HUES48 (cell line): ENCODE measurements around the gene KCNIP3.

Experiments used
- H3K27ac ChIP-seq: one replicate; pipeline ENCODE4 v1.7.0; 2013; ENCODE audit warnings: low read depth, low read length, inconsistent platforms
- H3K27me3 ChIP-seq: 2 replicates; pipeline ENCODE4 v1.6.1; 2013; ENCODE audit warnings: mild to moderate bottlenecking, low read length; ENCODE audit not compliant: control insufficient read depth, insufficient read depth
- H3K36me3 ChIP-seq: 2 replicates; pipeline ENCODE4 v1.6.1; 2013; ENCODE audit warnings: low read length; ENCODE audit not compliant: control insufficient read depth, insufficient read depth
- H3K4me1 ChIP-seq: 2 replicates; pipeline ENCODE4 v1.6.1; 2013; ENCODE audit warnings: mild to moderate bottlenecking, low read length; ENCODE audit not compliant: control insufficient read depth, insufficient read depth
- H3K4me3 ChIP-seq: 2 replicates; pipeline ENCODE4 v1.5.1; 2013; ENCODE audit warnings: mild to moderate bottlenecking, low read depth, low read length
- H3K9ac ChIP-seq: 2 replicates; pipeline ENCODE4 v1.6.1; 2013; ENCODE audit warnings: mild to moderate bottlenecking, low read depth, low read length, moderate library complexity
- H3K9me3 ChIP-seq: 2 replicates; pipeline ENCODE4 v1.6.1; 2013; ENCODE audit warnings: low read length; ENCODE audit not compliant: control insufficient read depth, insufficient read depth

Gene KCNIP3

DNA sequence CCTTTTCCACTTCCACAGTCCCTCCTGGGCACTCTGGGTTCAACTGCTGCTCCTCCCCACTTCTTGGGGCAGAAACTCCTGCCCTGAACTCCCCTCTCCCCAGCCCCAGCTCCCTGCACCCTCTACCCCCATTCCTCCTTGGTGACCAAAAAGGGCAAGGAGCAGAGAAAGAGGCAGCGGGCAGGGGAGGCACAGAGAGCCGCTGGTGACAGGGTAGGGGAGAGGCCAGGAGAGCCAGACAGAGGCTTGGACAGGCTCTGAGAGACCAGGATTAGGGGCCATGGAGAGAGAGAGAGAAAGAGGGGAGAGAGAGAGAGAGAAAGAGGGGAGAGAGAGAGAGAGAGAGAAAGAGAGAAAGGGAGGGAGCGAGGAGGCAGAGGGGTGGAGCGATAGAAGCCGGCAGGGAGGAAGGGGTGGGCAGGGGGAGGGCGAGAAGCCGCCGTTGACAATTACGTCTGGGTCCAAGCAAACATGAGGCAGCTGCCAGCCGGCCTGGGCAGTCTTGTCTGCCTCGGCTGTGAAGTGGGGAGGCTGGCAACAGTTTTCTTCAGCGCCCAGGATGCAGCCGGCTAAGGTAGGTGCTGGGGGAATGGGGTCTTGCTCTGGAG lies at the start of gene KCNIP3:
Gene KCNIP3, plus strand, starts transcription at position 468 of the 608 bp plus-strand sequence. Its CDS starts 92 bp downstream, at position 560.
- Histone ChIP-seq H3K27me3 (peaks cover 3% of the 10 kb centered on the region; the same call in 1 of the 2 replicates), H3K36me3 (no peaks in the 10 kb centered on the region), H3K4me3 (no peak within 1 kb of the TSS), H3K4me1 (0 out of 2 replicates have a peak, but pooled peaks cover 6% of the 10 kb centered on the region), H3K27ac (no peak within 1 kb of the TSS), H3K9ac (no peak within 1 kb of the TSS), H3K9me3 (no peaks in the 10 kb centered on the region)

DNA sequence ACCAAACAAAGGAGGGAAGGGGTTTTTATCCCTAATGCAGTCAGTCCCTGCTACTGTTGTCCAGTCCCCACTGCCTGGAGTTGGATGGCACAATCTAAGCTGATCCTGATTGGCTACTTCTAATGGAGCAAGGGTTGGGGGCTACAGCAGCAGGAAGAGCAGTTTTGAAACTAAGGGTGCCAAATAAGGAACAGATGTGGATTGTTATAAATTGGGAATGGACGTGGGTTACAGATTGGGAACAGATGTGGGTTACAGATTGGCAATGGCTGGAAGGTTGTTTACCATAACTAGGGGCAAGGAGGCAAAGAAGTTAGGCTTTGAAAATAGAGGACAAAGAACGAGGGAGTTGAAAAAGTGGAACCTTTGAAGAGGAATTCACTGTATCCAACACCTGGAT lies 38.9 kb upstream of the KCNIP3 start:
- no peaks in the 10 kb centered on the region for H3K4me1 ChIP-seq
- no peaks in the 10 kb centered on the region for H3K27me3 ChIP-seq
- no peak overlapping the region for H3K27ac ChIP-seq
- no peak overlapping the region for H3K4me3 ChIP-seq
- no peak overlapping the region for H3K9ac ChIP-seq
- peaks cover 15% of the 10 kb centered on the region for H3K9me3 ChIP-seq
- no peaks in the 10 kb centered on the region for H3K36me3 ChIP-seq

DNA sequence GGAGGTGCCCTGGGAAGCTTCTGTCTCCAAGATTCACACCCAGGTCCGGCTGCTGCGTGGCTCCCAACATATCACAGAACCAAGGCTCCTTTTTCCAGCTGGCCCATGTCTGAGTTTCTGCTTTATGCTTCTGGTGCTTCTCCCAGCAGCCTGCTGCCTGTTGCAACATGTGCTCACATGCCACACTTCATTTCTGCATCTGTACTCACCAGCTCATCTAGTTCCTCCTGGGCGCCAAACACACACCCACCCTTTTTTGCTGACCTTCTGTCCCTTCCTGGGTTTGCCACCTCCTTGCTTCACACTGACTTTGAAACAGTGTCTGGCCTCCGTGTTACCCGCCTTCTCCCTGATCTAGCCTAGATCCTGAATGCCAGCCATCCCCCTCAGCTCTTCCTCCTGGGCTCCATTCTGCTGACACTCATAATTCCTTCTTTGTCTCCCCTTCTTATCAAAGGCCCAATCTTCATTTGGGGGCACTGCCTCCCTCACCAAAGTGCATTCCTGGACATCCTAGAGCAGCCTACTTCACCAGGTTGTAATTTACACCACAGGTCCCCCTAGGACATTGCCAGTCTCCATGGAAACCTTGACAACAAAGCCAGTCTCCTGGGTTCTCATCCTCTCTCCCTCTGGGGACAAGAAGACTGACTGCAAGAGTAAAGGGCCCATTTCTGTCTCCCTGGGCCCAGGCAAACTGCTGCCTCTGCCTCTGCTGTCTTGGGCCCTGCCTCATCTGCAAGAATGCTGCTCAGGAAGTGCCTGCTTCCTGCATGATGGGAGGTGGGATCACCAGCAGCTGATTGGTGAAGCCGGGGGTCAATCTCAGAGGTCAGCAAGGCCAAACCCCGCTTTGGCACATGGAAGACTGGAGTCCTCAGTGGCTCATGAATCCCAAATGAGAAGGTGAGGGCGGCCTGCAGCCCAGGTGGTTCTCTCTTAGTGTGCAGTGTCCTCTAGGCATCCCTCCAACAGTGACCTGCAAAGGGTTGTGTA lies 36.8 kb upstream of the KCNIP3 start:
- no peak overlapping the region for H3K27ac ChIP-seq
- H3K4me1 ChIP-seq, result no peaks in the 10 kb centered on the region
- H3K9ac ChIP-seq, result no peak overlapping the region
- no peaks in the 10 kb centered on the region for H3K36me3 ChIP-seq
- peaks cover 15% of the 10 kb centered on the region for H3K9me3 ChIP-seq
- no peaks in the 10 kb centered on the region for H3K27me3 ChIP-seq
- no peak overlapping the region for H3K4me3 ChIP-seq

DNA sequence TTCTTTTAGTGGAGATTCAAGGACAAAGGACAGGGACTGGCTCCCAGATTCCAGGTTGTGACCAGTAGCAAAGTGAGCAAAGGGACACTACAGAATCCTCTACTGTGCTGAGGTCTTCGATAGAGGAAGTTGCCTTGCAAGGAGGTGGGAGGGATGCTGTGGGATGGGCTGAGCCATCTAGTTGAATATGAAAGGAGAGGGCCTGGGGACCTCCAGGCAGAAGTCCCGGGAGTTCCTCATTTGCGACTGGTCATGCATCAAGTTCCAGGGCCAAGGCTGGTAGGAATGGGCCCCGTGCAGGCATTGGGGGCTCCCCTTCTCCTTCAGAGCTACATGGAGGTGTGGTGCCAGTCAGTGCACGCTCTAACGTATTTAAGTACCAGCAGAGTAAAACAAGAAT lies 35.5 kb upstream of the KCNIP3 start:
- Histone ChIP-seq H3K27ac (no peak overlapping the region), H3K9ac (no peak overlapping the region), H3K36me3 (no peaks in the 10 kb centered on the region), H3K4me3 (no peak overlapping the region), H3K9me3 (peaks cover 15% of the 10 kb centered on the region), H3K4me1 (no peaks in the 10 kb centered on the region), H3K27me3 (no peaks in the 10 kb centered on the region)

DNA sequence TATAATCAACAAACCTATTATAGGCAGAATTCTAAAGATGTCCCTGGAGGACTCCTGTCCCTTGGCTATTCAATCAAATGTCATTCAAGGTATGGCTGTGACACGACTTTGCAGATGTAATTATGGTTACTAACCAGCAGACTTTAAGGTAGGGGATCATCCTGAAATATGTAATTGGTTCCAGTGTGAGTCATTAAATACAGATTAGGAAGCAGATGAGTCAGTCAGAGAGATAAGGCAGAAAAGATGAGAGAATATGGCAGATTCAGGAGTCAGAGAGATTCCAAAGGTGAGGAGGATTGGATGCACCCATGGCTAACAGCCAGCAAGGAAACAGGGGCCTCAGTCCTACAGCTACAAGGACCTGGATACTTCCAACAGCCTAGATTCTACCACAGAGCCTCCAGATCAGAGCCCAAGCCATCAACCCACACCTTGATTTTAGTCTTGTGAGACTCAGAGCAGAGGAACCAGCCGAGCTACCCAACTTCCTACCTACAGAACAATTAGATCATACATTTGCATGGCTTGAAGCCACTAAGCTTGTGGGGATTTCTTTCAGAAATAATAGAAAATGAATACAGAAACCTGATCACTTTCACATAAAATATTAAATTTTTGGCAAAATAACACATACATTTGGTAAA lies 34.1 kb upstream of the KCNIP3 start:
- H3K4me3 ChIP-seq, result no peak overlapping the region
- H3K27me3 ChIP-seq, result no peaks in the 10 kb centered on the region
- H3K4me1 ChIP-seq, result no peaks in the 10 kb centered on the region
- H3K36me3 ChIP-seq, result no peaks in the 10 kb centered on the region
- peaks cover 14% of the 10 kb centered on the region for H3K9me3 ChIP-seq
- H3K27ac ChIP-seq, result no peak overlapping the region
- no peak overlapping the region for H3K9ac ChIP-seq

DNA sequence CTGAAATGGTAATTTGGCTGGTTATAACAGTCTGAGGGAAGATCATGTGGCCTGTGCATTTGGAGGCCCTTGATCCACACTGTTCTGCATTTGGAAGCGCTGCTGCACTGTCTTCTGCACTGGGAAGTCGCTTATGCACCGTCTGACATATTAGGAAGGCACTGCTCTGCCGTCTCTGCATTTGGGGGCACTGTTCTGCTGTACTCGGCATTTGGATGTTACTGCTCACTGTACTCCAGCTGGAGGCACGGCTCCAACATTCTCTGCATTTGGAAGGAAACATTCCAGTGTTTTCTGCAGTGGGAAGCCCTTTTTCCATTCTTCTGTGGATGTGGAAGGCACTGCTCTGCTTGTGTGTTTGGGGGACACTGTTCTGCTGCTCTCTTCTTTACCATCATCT lies 32.5 kb upstream of the KCNIP3 start:
- Histone ChIP-seq H3K9me3 (peaks cover under 1% of the 10 kb centered on the region; the same call in 1 of the 2 replicates), H3K9ac (no peak overlapping the region), H3K4me3 (no peak overlapping the region), H3K27ac (no peak overlapping the region), H3K4me1 (no peaks in the 10 kb centered on the region), H3K27me3 (no peaks in the 10 kb centered on the region), H3K36me3 (no peaks in the 10 kb centered on the region)

DNA sequence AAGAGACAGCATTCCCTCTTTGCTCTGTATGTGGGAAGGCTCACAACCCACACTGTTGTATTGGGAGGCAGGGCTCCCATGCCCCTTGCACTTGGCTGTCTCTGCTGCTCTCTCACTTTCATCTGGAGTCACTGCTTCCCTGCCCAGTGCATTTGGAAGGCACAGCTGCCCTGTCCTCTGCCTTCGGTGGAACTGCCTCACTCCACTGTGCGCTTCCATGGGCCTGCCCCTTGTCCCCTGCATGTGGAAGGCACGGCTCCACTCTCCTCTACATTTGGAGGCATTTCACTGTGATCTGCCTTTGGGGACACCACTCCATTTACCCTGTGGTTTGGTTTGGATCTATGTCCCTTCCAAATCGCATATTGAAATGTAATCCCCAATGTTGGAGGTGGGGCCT lies 32.0 kb upstream of the KCNIP3 start:
- Histone ChIP-seq H3K9me3 (no peaks in the 10 kb centered on the region; the same call in 1 of the 2 replicates), H3K4me3 (no peak overlapping the region)

DNA sequence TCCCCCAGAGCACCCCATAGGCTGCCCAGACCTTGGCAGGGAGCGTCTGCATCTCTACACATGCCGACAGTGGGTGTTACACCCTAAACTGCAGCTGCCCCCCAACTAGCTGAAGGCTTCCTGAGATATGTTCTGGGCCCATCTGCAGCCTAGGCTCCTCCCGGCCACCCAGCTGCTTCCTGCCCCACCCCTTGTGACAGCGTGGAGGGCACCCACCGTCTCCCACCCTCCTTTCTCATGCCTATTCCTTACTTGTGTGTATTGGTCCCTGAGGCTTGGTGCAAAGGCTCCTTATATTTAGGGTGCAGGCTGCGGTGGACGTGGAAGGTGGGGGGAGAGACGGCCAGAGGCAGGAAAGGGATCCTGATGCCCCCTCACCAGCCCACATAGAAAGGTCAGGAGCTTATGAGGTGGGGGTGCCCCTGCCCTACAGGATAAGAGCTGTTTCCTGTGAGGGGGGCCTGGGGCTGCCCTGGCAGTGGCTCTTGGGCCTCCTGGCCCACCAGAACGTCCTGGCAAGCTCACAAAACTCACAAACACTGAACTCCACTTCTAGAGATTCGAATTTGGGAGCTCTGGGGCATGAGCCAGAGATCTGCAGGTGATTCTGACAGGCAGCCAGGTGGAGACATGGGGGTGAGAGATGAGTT lies 30.2 kb upstream of the KCNIP3 start:
- Histone ChIP-seq H3K36me3 (no peaks in the 10 kb centered on the region), H3K27me3 (no peaks in the 10 kb centered on the region), H3K9ac (no peak overlapping the region), H3K27ac (no peak overlapping the region), H3K4me1 (no peaks in the 10 kb centered on the region), H3K9me3 (no peaks in the 10 kb centered on the region), H3K4me3 (no peak overlapping the region)

More for the DNA sequence above, 32.0 kb upstream of the KCNIP3 start:
- Histone ChIP-seq H3K36me3 (no peaks in the 10 kb centered on the region), H3K27me3 (no peaks in the 10 kb centered on the region), H3K4me1 (no peaks in the 10 kb centered on the region), H3K9ac (no peak overlapping the region), H3K27ac (no peak overlapping the region)

DNA sequence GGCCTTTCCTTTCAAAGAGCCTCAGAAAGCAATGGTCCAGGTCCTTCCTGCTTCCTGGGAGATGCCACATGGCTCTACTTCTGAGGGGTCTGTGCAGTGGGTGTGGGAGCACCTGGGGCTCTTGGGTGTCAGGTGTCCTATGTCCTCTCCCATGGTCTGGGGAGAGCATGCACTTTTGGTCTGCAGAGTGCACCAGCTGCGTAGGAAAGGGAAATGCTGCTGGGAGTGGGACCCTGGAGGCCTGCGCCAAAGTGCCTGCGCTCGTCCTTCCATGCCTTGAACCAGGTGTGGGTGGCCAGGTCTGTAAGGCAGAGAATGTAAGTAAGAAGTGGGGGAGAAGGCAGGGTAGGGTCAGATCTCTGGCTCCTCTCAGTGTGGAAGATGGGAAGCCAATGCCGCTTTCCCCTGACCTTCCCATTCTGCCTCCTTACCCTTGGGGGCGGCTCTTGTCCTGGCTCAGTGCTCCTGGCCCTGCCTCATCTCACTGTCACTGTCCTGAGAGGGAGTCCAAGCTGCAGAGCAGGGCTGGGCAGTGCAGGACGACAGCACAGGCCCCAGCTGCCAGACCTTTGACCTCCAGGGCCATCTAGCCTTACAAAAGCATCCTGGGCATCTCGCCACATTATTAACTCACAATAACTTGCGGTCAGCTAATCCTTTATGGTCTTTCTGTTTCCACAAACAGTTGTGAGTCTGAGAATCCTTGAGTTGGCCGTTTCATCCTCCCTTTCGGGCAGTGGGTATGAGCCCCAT lies 29.5 kb upstream of the KCNIP3 start:
- Histone ChIP-seq H3K27me3 (no peaks in the 10 kb centered on the region), H3K27ac (no peak overlapping the region), H3K36me3 (no peaks in the 10 kb centered on the region), H3K9me3 (no peaks in the 10 kb centered on the region), H3K4me3 (no peak overlapping the region), H3K9ac (no peak overlapping the region), H3K4me1 (no peaks in the 10 kb centered on the region)
